WTC11 (cell line): ENCODE measurements around the gene SLC36A2. TPM values are rescaled to one million over a fixed set of nuclear protein-coding genes. Genes with fewer than 3 reads are reported as not detected.

Experiments used
- ATAC-seq: fragments of 200-7000 bp; cut with Tn5 transposase; 2 replicates; pipeline ENCODE4 v1.10.0; 2021; ENCODE audit warnings: mild to moderate bottlenecking, moderate library complexity
- CTCF ChIA-PET: fragments of 300-600 bp; sonication (Branson Sonifier 250); formaldehyde crosslinking; loops from one replicate; lab custom pipeline; 2021; ENCODE audit warnings: antibody characterized with exemption; lab: Charles Lee
- POLR2A ChIA-PET: fragments of 350-600 bp; sonication (Branson Sonifier 250); formaldehyde crosslinking; loops from one replicate; lab custom pipeline; 2021; ENCODE audit warnings: antibody characterized with exemption; lab: Charles Lee
- DNase-seq: peaks from one replicate; pipeline ENCODE4 v3.0.0; 2021; ENCODE audit warnings: low spot score
- H3K27ac Mint-ChIP-seq: 2 replicates; pipeline ENCODE4 v1.8.0; 2021; ENCODE audit warnings: mixed read lengths
- H3K27me3 Mint-ChIP-seq: 2 replicates; pipeline ENCODE4 v1.8.0; 2021; ENCODE audit warnings: low read depth, mild to moderate bottlenecking, moderate library complexity, mixed read lengths
- H3K36me3 Mint-ChIP-seq: 2 replicates; pipeline ENCODE4 v1.8.0; 2021; ENCODE audit warnings: mixed read lengths
- H3K4me1 Mint-ChIP-seq: 2 replicates; pipeline ENCODE4 v1.8.0; 2022; ENCODE audit warnings: mixed read lengths
- H3K4me3 Mint-ChIP-seq: 2 replicates; pipeline ENCODE4 v1.8.0; 2021; ENCODE audit warnings: mild to moderate bottlenecking, moderate library complexity, mixed read lengths
- H3K9me3 Mint-ChIP-seq: 2 replicates; pipeline ENCODE4 v1.8.0; 2021; ENCODE audit warnings: mixed read lengths
- ELF4 ChIP-seq: sonication (generic); formaldehyde crosslinking; IDR thresholded peaks from 2 replicates; pipeline ENCODE4 v1.8.1; 2022; ENCODE audit warnings: low read depth, mild to moderate bottlenecking, moderate library complexity, missing genetic modification reagents
- EMX1 ChIP-seq: fragments of 250-450 bp; sonication (Bioruptor Pico); IDR thresholded peaks from 2 replicates; pipeline ENCODE4 v1.8.0; 2021; ENCODE audit warnings: mild to moderate bottlenecking
- ESRRA ChIP-seq: sonication (generic); formaldehyde crosslinking; IDR thresholded peaks from 2 replicates; pipeline ENCODE4 v1.8.1; 2022; ENCODE audit warnings: mild to moderate bottlenecking, missing genetic modification reagents, borderline replicate concordance
- FOXP1 ChIP-seq: sonication (generic); formaldehyde crosslinking; IDR thresholded peaks from 2 replicates; pipeline ENCODE4 v1.8.0; 2022; ENCODE audit warnings: missing genetic modification reagents, mild to moderate bottlenecking, moderate library complexity, borderline replicate concordance
- MAX ChIP-seq: sonication (generic); formaldehyde crosslinking; IDR thresholded peaks from 2 replicates; pipeline ENCODE4 v1.8.0; 2022; ENCODE audit warnings: mild to moderate bottlenecking, missing genetic modification reagents
- MYBL2 ChIP-seq: sonication (generic); formaldehyde crosslinking; IDR thresholded peaks from 2 replicates; pipeline ENCODE4 v1.8.1; 2023; ENCODE audit warnings: mild to moderate bottlenecking, moderate library complexity, missing genetic modification reagents
- NFE2L1 ChIP-seq: sonication (generic); formaldehyde crosslinking; IDR thresholded peaks from 2 replicates; pipeline ENCODE4 v1.8.1; 2023; ENCODE audit warnings: missing genetic modification reagents
- NFYB ChIP-seq: sonication (generic); formaldehyde crosslinking; conservative IDR thresholded peaks from 2 replicates; pipeline ENCODE4 v1.8.0; 2022; ENCODE audit warnings: low read depth, missing genetic modification reagents
- PRDM15 ChIP-seq: sonication (generic); formaldehyde crosslinking; IDR thresholded peaks from 2 replicates; pipeline ENCODE4 v1.8.0; 2022; ENCODE audit warnings: missing genetic modification reagents
- SMAD3 ChIP-seq: sonication (generic); formaldehyde crosslinking; IDR thresholded peaks from 2 replicates; pipeline ENCODE4 v1.8.0; 2022; ENCODE audit warnings: missing genetic modification reagents, mild to moderate bottlenecking, borderline replicate concordance
- USF2 ChIP-seq: sonication (generic); formaldehyde crosslinking; IDR thresholded peaks from 2 replicates; pipeline ENCODE4 v1.8.1; 2023; ENCODE audit warnings: mild to moderate bottlenecking, missing genetic modification reagents, moderate library complexity
- ZNF138 ChIP-seq: sonication (generic); formaldehyde crosslinking; conservative IDR thresholded peaks from 2 replicates; pipeline ENCODE4 v1.8.1; 2022; ENCODE audit warnings: mild to moderate bottlenecking, moderate library complexity, missing genetic modification reagents
- ZNF425 ChIP-seq: fragments of 250-450 bp; sonication (Bioruptor Pico); conservative IDR thresholded peaks from 2 replicates; pipeline ENCODE4 v1.9.0; 2021; ENCODE audit warnings: mild to moderate bottlenecking
- ZSCAN18 ChIP-seq: fragments of 250-450 bp; sonication (Bioruptor Pico); IDR thresholded peaks from 2 replicates; pipeline ENCODE4 v2.1.2; 2022; ENCODE audit warnings: mild to moderate bottlenecking, moderate library complexity
- total RNA-seq: library from RNA; stranded (reverse); gene quantifications from 3 replicates; pipeline ENCODE4 v1.2.3, GENCODE V29; 2021

SLC36A2 gene
- total RNA-seq, 1 experiment from 2014 or later, result not detected

GRCh38 chr5:151298063-151298855, 49.1 kb downstream of the SLC36A2 start:
- POLR2A ChIA-PET, result no interaction called here
- no peak overlapping the region for H3K27ac Mint-ChIP-seq
- no peaks in the 10 kb centered on the region for H3K36me3 Mint-ChIP-seq
- CTCF ChIA-PET, result interaction anchor here (0.5 to 1.2 kb wide), 34 partner anchors 10 to 398 kb away, joined by 3 to 19 read pairs (median 4); partner anchors contain the start of genes CCDC69, GM2A and SLC36A1
- TF ChIP-seq PRDM15 (CRISPR knock-in tag) (no peak), FOXP1 (CRISPR knock-in tag) (no peak), MAX (peak; percentile 44; the same call in 1 of the 2 replicates), ZNF138 (CRISPR knock-in tag) (no peak)
- H3K4me1 Mint-ChIP-seq, result peaks cover 11% of the 10 kb centered on the region
- ATAC-seq (peak; percentile 87), DNase-seq (peak; percentile 49)
- no peaks in the 10 kb centered on the region for H3K9me3 Mint-ChIP-seq
- no peak overlapping the region for H3K4me3 Mint-ChIP-seq
- no peaks in the 10 kb centered on the region; the same call in 1 of the 2 replicates for H3K27me3 Mint-ChIP-seq

- ChIA-PET CTCF (interaction anchor here (0.6 to 1.1 kb wide), 4 partner anchors 22 to 984 kb away, joined by 3 read pairs; no protein-coding TSS in a partner anchor), POLR2A (no interaction called here)
- H3K27me3 Mint-ChIP-seq, result no peaks in the 10 kb centered on the region
- H3K27ac Mint-ChIP-seq, result no peak overlapping the region
- no peak for DNase-seq
- ATAC-seq, result no peak
- no peak overlapping the region for H3K4me3 Mint-ChIP-seq
- no peaks in the 10 kb centered on the region for H3K36me3 Mint-ChIP-seq
- H3K9me3 Mint-ChIP-seq, result no peaks in the 10 kb centered on the region
- peaks cover 15% of the 10 kb centered on the region for H3K4me1 Mint-ChIP-seq
- TF ChIP-seq EMX1 (CRISPR knock-in tag), result no peak
- TF ChIP-seq ELF4 (CRISPR knock-in tag), result no peak
- TF ChIP-seq NFE2L1 (CRISPR knock-in tag), result no peak
- TF ChIP-seq USF2 (CRISPR knock-in tag), result no peak
- TF ChIP-seq ESRRA (CRISPR knock-in tag), result no peak
- no peak for TF ChIP-seq MYBL2 (CRISPR knock-in tag)
- TF ChIP-seq FOXP1 (CRISPR knock-in tag), result no peak
- TF ChIP-seq NFYB (CRISPR knock-in tag), result no peak
- no peak for TF ChIP-seq ZSCAN18 (CRISPR knock-in tag)
- TF ChIP-seq SMAD3, result no peak
- TF ChIP-seq ZNF425 (CRISPR knock-in tag), result no peak
Measured at GRCh38 chr5:151296974-151297373, 50.4 kb downstream of the SLC36A2 start.
